ENCODE measurements around the gene LHX3.

- TF ChIP-seq EP300 (IDR thresholded peaks at IDR 0.05): no peak
- no peak for TF ChIP-seq CTCF (IDR thresholded peaks at IDR 0.05)
- no peak for TF ChIP-seq POLR2A (IDR thresholded peaks at IDR 0.05)
- no peak for TF ChIP-seq POLR2AphosphoS5 (IDR thresholded peaks at IDR 0.05)
These were observed 25.8 kb downstream of the LHX3 start for GRCh38 chr9:136179101-136179616.

Data from stomach (tissue), 4 donors.